ENCODE data around the gene PCDH17. TPM values are rescaled to one million over a fixed set of nuclear protein-coding genes. Genes with fewer than 3 reads are reported as not detected.

PCDH17 gene
- total and polyA plus RNA-seq, 10 donors, result 2.7 to 240 (median 178) TPM

DNA sequence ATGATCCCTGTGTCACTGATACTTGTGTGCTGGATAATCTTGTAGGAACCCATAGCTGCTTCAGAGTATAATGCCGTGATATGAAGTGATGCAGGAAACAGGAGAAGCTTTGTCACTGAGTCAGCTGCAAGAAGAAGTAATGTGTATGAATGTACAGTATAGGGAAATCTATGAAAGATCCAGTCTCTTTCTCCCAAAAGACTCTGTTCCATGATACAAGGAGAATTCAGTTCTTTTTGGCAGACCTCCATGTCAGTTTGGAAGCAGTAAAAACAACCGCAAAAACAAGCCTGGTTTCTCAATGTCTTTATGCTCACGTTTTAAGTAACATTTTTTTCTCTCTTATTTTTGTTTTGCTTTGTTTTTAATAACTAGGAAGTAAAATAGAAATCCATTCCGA lies 33.9 kb downstream of the PCDH17 start:
- no peaks in the 10 kb centered on the region for H3K4me1 ChIP-seq

DNA sequence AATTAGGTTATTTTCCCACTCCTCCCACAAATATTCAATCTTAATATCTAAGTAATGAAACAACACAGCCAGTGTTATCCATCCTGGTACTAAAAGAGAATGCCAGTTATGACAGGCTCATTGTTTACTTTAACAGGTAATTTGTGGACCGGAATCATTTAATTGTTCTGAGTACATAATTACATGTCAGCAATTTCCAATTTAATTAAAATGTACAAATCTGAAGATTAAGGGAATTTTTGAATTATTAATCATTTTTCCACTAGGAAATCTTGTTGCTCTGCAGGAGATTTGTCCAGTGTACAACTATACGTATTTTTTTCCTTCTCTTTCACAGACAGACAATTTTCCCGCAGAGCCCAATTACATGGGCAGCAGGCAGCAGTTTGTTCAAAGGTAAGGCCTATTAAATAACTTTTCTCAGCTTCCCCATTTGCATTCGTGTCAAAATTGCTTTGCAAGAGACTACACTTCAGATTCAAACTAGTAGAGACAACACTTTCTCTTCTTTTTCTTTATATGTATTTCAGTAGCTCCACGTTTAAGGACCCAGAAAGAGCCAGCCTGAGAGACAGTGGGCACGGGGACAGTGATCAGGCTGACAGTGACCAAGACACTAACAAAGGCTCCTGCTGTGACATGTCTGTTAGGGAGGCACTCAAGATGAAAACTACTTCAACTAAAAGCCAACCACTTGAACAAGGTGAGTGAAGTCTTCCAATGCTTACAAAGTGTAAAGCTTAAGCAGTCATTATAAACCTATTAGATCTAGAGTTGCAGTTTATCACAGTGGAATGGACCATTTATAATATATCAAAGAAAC lies 34.8 kb downstream of the PCDH17 start:
- Histone ChIP-seq H3K36me3 (no peaks in the 10 kb centered on the region), H3K4me3 (no peak overlapping the region), H3K4me1 (no peaks in the 10 kb centered on the region), H3K27me3 (replicated peaks in 1 of 7) (no peaks in the 10 kb centered on the region), H3K9me3 (no peaks in the 10 kb centered on the region), H3K27ac (no peak overlapping the region)
- DNase-seq, result no peak
- TF ChIP-seq POLR2AphosphoS5 (IDR thresholded peaks at IDR 0.05) (no peak), POLR2A (IDR thresholded peaks at IDR 0.05) (no peak)
- TF ChIP-seq, protein P1, sequence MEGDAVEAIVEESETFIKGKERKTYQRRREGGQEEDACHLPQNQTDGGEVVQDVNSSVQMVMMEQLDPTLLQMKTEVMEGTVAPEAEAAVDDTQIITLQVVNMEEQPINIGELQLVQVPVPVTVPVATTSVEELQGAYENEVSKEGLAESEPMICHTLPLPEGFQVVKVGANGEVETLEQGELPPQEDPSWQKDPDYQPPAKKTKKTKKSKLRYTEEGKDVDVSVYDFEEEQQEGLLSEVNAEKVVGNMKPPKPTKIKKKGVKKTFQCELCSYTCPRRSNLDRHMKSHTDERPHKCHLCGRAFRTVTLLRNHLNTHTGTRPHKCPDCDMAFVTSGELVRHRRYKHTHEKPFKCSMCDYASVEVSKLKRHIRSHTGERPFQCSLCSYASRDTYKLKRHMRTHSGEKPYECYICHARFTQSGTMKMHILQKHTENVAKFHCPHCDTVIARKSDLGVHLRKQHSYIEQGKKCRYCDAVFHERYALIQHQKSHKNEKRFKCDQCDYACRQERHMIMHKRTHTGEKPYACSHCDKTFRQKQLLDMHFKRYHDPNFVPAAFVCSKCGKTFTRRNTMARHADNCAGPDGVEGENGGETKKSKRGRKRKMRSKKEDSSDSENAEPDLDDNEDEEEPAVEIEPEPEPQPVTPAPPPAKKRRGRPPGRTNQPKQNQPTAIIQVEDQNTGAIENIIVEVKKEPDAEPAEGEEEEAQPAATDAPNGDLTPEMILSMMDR (IDR thresholded peaks at IDR 0.05 in 8 of 11, conservative IDR thresholded peaks at IDR 0.05 in 3 of 11), result no peak
- intact Hi-C loops (cut with DNase I; ENCODE audit: low total_unique reads), result no loop called here
- WGBS, 5 donors, result 77 to 88% (median 81%) methylated on average over 6 of the region's 6 CpGs

More for the DNA sequence above, 33.9 kb downstream of the PCDH17 start:
- intact Hi-C loops (cut with DNase I; ENCODE audit: low total_unique reads), result no loop called here
- Histone ChIP-seq H3K4me3 (no peak overlapping the region), H3K9me3 (no peaks in the 10 kb centered on the region), H3K27ac (no peak overlapping the region), H3K27me3 (replicated peaks in 1 of 7) (no peaks in the 10 kb centered on the region), H3K36me3 (no peaks in the 10 kb centered on the region)
- WGBS, 5 donors, result 55 to 80% (median 60%) methylated on average over 4 of the region's 4 CpGs
- no peak for TF ChIP-seq POLR2A (IDR thresholded peaks at IDR 0.05)
- no peak for TF ChIP-seq POLR2AphosphoS5 (IDR thresholded peaks at IDR 0.05)
- TF ChIP-seq, protein P1 (IDR thresholded peaks at IDR 0.05 in 8 of 11, conservative IDR thresholded peaks at IDR 0.05 in 3 of 11), result no peak
- no peak for DNase-seq

DNA sequence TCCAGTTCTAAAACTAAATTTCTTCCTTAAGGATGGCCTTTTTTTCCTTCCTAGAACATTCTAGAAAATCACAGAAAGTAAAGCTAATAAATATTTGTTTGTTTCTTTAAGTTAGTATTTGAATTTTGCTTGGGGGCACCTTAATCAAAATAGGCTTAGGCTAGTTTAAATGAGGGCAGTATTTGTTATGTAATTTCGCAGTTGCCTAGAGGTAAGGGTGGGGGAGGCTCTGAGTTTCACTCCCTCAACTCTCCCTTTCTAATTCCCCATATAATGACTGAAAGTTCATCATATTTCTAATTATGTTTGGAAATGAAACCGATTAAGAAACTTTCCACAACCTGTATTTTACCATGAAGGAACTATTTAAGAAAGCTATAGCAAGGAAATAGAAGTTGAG lies 40.6 kb downstream of the PCDH17 start:
- Histone ChIP-seq H3K27me3 (replicated peaks in 1 of 7) (no peaks in the 10 kb centered on the region), H3K4me1 (no peaks in the 10 kb centered on the region), H3K36me3 (peaks cover 0 to 5% (median 0%) of the 10 kb centered on the region in 6 donors), H3K4me3 (no peak overlapping the region), H3K27ac (no peak overlapping the region), H3K9me3 (no peaks in the 10 kb centered on the region)
- no peak for DNase-seq
- 61 to 73% (median 67%) methylated on average over 2 of the region's 2 CpGs for WGBS, 5 donors
- intact Hi-C loops (cut with DNase I; ENCODE audit: low total_unique reads), result no loop called here
- TF ChIP-seq POLR2A (IDR thresholded peaks at IDR 0.05), result no peak
- no peak for TF ChIP-seq POLR2AphosphoS5 (IDR thresholded peaks at IDR 0.05)
- TF ChIP-seq, protein P1 (IDR thresholded peaks at IDR 0.05 in 8 of 11, conservative IDR thresholded peaks at IDR 0.05 in 3 of 11), result no peak

DNA sequence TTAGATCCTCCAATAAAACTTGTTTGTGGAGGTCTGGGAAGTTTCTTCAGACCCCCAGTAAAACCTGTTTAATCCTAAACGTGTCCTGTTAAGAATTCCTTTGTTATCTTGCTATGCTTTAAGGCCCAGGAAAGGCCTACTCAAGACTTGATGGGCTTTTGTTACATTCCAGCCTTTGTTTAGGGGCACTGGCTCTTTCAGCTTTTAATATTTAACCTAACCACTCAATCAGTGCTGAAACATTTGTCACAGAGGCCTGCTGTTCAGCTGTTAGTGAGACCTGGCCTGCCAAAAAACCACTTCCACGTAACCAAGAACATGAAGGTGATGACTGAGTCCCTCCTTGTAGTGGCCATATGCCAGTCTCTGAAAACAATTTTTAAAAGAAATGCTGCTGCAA lies 41.7 kb downstream of the PCDH17 start:
- Histone ChIP-seq H3K4me3 (no peak overlapping the region), H3K9me3 (no peaks in the 10 kb centered on the region), H3K27ac (no peak overlapping the region), H3K4me1 (no peaks in the 10 kb centered on the region), H3K27me3 (replicated peaks in 1 of 7) (no peaks in the 10 kb centered on the region), H3K36me3 (peaks cover 0 to 5% (median 0%) of the 10 kb centered on the region in 6 donors)
- TF ChIP-seq POLR2A (IDR thresholded peaks at IDR 0.05), result no peak
- TF ChIP-seq, protein P1 (IDR thresholded peaks at IDR 0.05 in 8 of 11, conservative IDR thresholded peaks at IDR 0.05 in 3 of 11), result no peak
- no peak for TF ChIP-seq POLR2AphosphoS5 (IDR thresholded peaks at IDR 0.05)
- intact Hi-C loops (cut with DNase I; ENCODE audit: low total_unique reads), result no loop called here
- 58 to 70% (median 63%) methylated on average over 2 of the region's 2 CpGs for WGBS, 5 donors
- DNase-seq, result no peak

Measured in spleen (tissue), 11 donors.